Kasumi-1 (cell line): ENCODE data around the gene LHFPL2.
A peak's percentile ranks its signal among the peaks of the same experiment; 100 is the strongest.

Experiments used
- DNase-seq, 2 experiments: peaks; one replicate each; lab custom pipeline; 2025; lab: John Stamatoyannopoulos, UW

The LHFPL2 gene

DNA sequence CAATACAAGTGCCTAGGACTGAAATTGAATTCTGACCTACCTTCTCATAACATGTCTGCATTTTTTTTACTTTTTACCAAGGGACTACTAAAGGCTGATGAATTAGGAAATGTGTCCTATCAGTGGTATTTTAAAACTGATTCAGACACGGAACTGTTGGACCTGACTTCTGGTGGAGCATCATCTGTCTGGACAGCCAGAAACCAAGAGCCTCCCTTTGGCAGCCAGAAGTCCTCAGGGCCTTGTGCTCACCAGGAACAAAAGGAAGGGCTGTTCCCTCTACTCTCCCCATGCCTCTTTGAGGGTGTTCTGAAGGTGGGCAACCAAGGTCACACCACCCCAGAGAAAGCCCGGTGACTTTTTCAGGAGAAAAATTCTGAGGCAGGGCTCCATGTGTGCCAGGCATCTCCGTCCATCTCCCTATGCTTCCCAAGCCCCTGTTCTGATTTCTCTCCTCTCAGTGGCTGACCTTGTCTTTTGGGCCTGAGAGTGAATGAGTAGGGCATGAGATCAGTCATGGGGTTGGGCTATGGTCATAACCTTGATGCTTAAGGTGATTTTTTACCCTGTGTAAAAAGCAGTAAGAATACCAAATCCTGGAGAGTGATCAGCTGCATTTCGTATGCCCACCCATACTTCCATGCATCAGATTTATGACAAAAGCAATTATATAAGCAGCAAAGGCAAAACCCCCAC, 144.5 kb downstream of the LHFPL2 start:
- no peak for DNase-seq

- peak in 1 of 2 experiments; percentile 32 for DNase-seq
Observed at GRCh38 chr5:78501411-78502352, 146.9 kb downstream of the LHFPL2 start.

DNA sequence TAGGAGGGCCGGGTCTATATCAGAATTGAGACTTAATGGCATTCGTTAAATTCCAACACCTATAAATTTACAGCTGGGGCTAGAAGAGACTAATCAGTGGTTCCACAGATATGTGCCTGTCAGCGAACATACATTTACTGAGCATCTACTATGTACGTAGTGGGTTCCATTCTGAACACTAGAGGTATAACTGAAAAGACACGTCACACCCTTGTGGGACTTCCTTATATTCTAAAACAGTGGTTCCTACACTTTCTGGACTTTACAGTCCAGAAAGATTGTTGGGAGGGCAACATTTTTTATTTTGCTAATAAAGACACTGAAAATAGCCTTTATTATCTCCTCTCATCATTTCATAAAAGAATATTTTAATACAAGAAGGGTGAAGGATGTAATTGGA, 147.7 kb downstream of the LHFPL2 start:
- no peak for DNase-seq

DNA sequence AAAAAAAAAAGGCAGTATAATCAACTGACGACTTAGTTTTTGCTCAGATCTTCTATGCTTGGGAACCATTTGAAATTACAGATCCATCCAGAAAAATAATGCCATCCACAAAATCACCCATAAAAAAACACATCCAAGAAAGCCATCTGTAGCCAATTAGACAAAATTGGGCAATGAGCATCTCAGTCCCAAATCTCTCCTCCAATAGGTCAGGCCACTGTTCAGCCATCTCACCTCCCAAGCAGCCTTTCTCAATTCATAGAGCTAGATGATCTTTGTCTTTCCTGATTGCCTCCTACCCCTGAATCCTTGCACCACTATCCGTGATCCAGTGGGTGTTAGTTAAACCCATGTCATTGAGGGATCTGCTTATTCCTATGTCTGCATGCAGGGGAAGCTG, 148.5 kb downstream of the LHFPL2 start:
- DNase-seq, result no peak

GRCh38 chr5:78499485-78499884, 149.1 kb downstream of the LHFPL2 start:
- DNase-seq, result no peak

DNA sequence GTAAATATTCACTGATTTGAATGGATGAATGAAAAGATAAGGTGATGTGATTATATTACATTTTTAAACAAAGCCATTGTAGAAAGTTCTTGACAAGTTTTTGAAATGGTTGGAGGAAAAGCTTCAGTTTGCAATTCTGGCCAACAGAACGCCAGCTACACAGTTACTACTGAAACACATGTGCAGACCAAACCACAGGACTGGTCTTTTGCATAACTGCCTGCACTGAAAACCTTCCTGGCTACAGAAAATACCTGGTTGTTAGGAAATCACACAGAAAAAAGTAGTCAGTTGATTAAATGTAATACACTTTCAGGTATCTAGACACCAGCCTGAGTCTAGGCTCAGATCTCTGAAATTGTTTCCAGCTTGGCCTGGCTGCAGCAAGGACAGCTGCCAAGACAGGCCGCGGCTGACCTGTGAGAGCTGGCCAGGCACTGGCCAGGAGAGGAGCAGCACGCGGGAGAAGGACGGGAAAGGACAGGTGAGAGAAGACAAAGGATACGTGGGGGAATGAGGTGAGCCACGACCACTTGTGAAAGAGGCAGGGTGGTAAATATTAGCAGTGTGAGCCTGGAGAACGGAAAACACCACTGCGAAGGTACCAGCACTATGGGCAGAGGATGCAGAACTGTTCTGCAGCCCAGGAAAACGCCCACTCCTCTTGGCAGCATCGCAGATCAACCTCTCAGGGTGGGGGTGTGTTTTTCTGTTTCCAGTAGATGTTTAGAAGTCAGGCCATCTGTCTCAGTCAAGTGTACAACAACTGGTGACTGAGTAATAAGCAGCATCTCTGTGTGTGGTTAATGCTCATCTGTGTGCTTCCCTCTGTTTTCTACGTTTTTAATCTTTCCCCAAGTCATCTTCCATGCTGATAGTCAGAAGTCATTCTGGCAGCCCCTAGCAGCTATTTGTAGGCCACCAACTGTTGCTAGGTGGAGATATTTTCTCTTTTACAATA, 150.7 kb downstream of the LHFPL2 start:
- DNase-seq, result peak in 1 of 2 experiments; percentile 11

DNA sequence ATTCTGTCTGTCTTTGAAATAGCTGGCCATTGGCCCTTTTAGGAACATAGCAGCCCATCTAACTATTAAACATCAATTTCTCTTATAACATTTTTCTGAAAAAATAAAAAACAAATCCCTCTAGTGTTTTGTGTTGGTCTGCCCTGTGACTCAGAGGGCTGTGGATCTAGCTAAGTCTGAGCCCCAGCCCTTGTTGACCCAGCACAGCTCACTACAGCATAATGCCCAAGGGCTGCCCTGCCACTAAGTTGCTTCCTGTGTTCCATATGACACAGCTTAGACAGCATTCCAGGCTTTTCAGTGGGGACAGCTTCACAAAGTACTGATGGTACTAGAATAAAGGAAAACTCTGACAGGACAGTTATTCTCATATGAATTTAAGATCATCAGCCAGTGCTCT, 152.2 kb downstream of the LHFPL2 start:
- DNase-seq, result no peak

DNA sequence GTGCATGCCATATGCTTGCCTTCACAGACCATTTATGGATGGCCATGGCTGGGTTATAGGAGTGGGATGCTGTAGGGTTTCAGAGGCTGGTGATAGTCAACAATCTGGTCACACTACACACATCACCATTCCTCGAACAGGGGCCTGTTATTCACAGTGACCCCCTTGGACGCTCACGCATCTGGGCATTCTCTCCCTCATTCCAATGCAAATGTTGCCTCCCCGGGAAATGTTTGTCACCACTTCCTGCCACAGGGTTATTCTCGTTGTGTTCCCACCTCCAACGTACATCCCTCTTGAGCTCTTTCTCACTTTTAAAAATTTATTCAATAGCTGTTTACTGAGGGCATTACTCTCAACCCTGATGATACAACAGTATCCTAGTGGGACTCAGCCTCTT, 152.8 kb downstream of the LHFPL2 start:
- no peak for DNase-seq

GRCh38 chr5:78492650-78493049, 155.9 kb downstream of the LHFPL2 start:
- DNase-seq, result no peak

- DNase-seq, result no peak
Observed at GRCh38 chr5:78492224-78492623, 156.3 kb downstream of the LHFPL2 start.

DNA sequence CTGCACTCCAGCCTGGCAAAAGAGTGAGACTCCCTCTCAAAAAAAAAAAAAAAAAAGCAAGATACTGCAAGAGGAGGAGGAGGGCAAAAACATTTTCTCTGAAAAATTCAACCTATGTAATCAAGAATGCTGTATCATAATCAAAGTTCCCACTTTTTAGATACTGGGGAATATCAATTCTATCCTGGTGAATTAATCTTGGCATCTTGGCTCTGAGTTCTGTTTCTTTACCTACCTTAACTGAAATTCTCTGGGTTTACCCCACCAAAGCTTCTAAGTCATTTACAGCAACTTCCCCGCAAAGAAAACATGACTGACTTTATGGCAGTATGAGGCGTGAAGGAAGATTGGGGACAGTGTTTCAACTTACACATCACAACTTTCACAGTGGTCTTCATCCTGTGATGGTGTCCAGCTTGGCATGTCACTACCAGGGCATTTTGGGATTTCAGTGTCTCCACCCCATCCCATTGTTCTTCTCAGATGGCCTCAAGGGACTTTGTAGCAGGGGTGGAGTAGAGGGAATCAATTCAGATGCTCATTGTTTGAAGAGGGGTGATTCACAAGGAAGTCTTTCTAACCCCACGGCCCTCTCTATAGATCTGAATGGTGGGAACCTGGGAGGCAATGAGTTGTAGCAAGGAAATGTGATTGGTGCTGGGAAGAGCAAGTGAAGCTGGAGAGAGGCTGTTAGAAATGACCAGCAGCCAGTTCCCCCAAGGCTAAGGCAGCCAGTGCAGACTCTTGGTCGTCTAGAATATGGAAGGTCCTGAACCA, 157.7 kb downstream of the LHFPL2 start:
- no peak for DNase-seq

GRCh38 chr5:78487846-78488245, 160.7 kb downstream of the LHFPL2 start:
- peak; percentile 48 to 63 for DNase-seq

DNA sequence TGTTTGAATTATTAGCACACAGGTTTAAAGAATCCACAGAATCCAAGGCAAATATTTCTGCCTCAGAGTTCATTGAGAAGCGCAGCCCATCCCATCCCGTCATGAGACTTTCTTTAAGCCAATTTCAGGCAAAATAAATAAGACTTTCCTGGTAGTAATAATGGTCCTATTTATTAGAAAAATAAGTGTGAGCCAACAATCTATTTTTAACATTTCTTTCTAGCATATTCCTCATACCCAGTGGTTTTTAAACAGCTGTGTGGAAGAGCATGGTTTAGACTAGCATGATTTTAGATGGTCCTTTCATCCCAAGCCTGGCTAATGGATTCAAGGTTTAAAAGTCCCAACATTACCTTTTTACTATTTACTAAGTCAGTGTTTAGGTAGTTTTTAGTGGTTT, 162.4 kb downstream of the LHFPL2 start:
- DNase-seq, result no peak

DNA sequence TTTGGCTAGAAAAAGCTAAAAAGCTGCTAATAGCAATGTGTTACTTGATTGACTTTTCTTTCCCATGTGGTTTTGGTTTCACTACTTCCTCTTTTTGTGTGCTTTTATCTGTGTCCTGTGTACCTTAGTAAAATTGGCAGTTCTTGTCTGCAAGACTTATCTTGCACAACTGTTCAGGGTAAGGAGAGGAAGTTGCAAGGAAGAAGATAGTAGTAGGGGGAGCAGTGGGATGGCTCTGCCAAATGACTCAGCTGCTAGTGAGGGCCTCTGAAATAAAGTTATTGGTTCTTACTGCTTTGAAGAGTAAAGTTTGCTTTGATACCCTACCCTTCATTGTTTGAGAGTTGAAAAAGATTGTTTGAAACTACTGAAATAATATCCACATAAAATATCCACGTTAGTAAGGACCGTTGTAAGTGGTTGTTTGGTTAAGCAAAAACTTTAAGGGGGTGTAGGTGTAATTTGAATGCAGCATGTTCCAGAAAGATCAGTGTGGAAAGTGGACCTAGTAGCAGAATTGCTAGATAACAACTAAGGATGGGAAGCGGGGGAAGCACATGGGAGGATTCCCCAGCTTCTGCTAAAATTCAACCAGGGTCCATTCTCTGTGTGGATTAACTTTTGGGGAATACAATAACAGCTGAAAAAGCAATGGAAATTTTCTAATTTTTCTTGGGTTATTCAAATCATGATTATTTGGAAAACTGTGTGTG, 164.6 kb downstream of the LHFPL2 start:
- peak; percentile 99 for DNase-seq

DNA sequence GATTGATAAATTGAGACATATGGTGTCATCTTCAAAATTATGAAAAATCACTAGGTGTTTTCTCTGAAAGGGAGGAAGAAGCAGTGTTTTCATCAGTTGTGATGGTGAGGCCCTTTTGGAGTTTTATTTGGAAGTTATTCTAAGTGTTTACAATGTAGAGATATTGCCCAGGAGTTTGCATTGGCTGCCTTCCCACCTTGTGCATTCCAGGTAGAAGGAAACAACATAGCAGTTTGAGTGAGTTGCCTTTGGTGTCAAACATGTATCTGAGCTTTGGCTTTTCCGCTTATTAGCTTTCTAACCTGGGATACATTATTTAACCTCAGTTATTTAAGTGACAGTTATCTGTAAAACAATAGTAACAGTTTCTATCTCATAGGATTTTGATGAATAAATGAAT, 165.6 kb downstream of the LHFPL2 start:
- no peak for DNase-seq

- no peak for DNase-seq
Observed at GRCh38 chr5:78476795-78477194, 171.8 kb downstream of the LHFPL2 start.

DNA sequence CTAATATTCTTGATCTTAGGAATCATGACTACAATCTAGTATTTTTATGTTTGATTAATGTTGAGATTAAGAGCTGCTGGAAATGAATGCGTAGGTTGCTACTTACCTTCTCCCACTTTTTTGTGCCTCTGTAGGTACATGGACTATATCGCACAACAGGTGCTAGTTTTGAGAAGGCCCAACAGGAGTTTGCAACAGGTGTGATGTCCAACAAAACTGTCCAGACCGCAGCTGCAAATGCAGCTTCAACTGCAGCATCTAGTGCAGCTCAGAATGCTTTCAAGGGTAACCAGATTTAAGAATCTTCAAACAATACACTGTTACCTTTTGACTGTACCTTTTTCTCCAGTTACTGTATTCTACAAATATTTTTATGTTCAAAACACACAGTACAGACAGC, 173.2 kb downstream of the LHFPL2 start:
- DNase-seq, result no peak

- no peak for DNase-seq
Observed at GRCh38 chr5:78473751-78474150, 174.8 kb downstream of the LHFPL2 start.

DNA sequence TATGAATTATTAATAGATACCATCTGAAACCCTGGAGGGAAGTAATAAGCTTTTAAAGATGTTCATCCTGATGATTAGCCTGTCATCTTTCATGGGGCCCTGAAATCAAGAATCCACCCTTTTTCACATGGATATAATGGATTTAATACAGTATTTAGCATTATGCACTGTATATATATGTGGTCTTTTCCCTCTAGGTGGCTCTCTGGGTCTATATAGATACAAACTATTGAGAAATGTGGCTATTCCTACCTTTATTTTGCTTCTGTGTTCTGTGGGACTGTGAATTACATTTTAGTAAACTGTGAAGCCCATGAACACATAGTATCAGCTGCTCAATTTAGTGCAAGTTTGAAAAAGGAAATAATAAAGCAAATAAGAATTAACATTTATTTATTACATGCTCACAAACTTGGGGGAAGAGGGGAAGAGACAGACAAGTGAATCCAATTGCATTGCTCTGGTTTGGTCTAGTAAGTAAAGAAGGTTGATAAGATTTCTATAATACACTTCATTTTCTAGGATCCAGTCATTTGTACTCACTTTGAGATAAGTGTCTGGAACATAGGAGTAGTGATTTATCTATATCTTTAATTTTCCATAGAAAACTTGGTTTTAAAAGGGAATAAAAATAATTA, 176.0 kb downstream of the LHFPL2 start:
- DNase-seq, result peak; percentile 29 to 43

- DNase-seq, result no peak
Observed at GRCh38 chr5:78471896-78472295, 176.7 kb downstream of the LHFPL2 start.
